Cardiac muscle cell (in vitro differentiated cells and primary cell): ENCODE results near the gene UROS. TPM values are rescaled to one million over a fixed set of nuclear protein-coding genes. Genes with fewer than 3 reads are reported as not detected.

Experiments
- DNase-seq, 2 donors: peaks; one replicate each; pipeline versions ENCODE4 v3.0.0 to v3.0.0-alpha.2; 2010 to 2017; ENCODE audit warnings: low read depth in 1 of 2, low spot score in 1 of 2
- H3K27ac ChIP-seq: fragments of 200-600 bp; sonication (generic); 2 replicates; pipeline ENCODE4 v1.5.1; 2016
- H3K27me3 ChIP-seq: fragments of 200-600 bp; sonication (generic); 2 replicates; pipeline ENCODE4 v1.6.0; 2016; ENCODE audit warnings: control low read depth
- H3K36me3 ChIP-seq: fragments of 200-600 bp; sonication (generic); 2 replicates; pipeline ENCODE4 v1.5.1; 2016; ENCODE audit warnings: control low read depth
- H3K4me1 ChIP-seq: fragments of 200-600 bp; sonication (generic); 2 replicates; pipeline ENCODE4 v1.8.1; 2017; ENCODE audit warnings: low read depth, mild to moderate bottlenecking, mixed run types
- H3K4me3 ChIP-seq: fragments of 200-600 bp; sonication (generic); 2 replicates; pipeline ENCODE4 v1.5.1; 2016; ENCODE audit warnings: mild to moderate bottlenecking
- H3K9me3 ChIP-seq: fragments of 200-600 bp; sonication (generic); 2 replicates; pipeline ENCODE4 v1.5.1; 2017; ENCODE audit warnings: low read depth, mild to moderate bottlenecking, control low read depth
- polyA plus RNA-seq: library from polyadenylated mRNA; unstranded; fragments of >200 nt; fragmentation: Nextera tagmentation; extraction: Ambion mirVana; gene quantifications from 2 replicates; pipeline ENCODE4 v1.2.1, GENCODE V29; 2016
- total RNA-seq: library from RNA; depleted of rRNA; stranded (reverse); fragments of >200 nt; gene quantifications from 2 replicates; pipeline ENCODE4 v1.2.3, GENCODE V29; 2016
- TF ChIP-seq, protein P1 (sequence below): IDR thresholded peaks from 2 replicates; pipeline ENCODE4 v1.5.1; 2012; ENCODE audit warnings: low read depth, mild to moderate bottlenecking, low read length

The UROS gene
- total and polyA plus RNA-seq, 2 experiments from 2014 or later: 88.4 to 211 TPM

DNA sequence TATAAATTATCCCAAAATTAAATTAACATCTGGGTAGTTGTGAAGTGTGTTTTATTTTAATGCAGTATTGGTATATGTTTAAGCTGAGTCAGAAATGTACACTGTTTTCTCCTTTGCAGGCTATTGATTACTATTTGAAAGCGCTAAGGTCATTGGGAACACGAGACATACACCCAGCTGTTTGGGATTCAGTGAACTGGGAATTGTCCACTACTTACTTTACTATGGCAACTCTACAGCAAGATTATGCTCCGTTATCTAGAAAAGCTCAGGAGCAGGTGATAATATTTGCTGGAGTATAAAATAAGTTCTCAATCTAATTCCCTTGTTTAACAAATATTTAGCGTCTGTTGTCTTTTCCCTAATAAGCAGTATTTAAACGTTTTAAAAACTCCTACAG, 75.6 kb downstream of the UROS start:
- Histone ChIP-seq H3K36me3 (peaks cover 74% of the 10 kb centered on the region), H3K27me3 (no peaks in the 10 kb centered on the region), H3K9me3 (no peaks in the 10 kb centered on the region), H3K4me3 (no peak overlapping the region), H3K4me1 (no peaks in the 10 kb centered on the region), H3K27ac (no peak overlapping the region)
- TF ChIP-seq, protein P1, sequence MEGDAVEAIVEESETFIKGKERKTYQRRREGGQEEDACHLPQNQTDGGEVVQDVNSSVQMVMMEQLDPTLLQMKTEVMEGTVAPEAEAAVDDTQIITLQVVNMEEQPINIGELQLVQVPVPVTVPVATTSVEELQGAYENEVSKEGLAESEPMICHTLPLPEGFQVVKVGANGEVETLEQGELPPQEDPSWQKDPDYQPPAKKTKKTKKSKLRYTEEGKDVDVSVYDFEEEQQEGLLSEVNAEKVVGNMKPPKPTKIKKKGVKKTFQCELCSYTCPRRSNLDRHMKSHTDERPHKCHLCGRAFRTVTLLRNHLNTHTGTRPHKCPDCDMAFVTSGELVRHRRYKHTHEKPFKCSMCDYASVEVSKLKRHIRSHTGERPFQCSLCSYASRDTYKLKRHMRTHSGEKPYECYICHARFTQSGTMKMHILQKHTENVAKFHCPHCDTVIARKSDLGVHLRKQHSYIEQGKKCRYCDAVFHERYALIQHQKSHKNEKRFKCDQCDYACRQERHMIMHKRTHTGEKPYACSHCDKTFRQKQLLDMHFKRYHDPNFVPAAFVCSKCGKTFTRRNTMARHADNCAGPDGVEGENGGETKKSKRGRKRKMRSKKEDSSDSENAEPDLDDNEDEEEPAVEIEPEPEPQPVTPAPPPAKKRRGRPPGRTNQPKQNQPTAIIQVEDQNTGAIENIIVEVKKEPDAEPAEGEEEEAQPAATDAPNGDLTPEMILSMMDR: no peak
- DNase-seq: no peak

DNA sequence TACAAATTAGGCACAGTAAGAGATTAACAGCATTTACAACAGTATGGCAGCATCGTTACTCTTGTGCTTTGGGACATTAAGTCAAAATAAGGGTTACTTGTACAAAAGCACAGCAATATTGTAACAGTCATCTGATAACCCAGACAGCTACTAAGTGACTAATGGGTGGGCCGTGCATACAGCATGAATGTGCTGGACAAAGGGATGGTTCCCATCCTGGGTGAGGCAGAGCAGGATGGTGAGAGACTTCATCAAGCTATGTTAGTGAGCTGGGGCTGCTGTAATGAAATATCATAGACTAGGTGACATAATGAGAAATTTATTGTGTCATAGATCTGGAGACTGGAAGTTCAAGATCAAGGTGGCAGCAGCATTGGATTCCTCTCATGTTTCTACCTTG, 78.1 kb downstream of the UROS start:
- Histone ChIP-seq H3K27ac (no peak overlapping the region), H3K4me1 (no peaks in the 10 kb centered on the region), H3K36me3 (peaks cover 87% of the 10 kb centered on the region)

DNA sequence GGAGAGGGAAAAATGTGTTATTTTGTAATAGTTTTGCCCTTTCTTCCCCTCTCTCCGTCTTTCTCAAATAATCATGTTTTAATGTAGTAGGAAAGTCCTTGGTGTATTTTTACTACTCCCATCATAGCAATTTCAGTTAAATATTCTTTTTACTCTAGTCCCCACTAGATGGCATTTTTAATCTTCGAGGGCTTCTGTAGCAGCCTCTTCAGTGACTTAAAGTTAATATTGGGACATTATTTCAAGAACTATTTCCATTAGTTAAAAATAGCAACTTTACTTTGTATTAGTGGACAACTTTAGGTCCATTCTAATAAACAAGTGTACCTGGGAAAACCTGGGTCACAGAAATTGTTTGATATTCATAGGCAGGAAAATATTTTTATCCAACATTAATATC, 80.6 kb downstream of the UROS start:
- peak in 1 of 2 donors; percentile 3 for DNase-seq
- Histone ChIP-seq H3K9me3 (no peaks in the 10 kb centered on the region), H3K36me3 (peaks cover 93% of the 10 kb centered on the region), H3K4me3 (no peak overlapping the region), H3K4me1 (no peaks in the 10 kb centered on the region), H3K27ac (no peak overlapping the region), H3K27me3 (no peaks in the 10 kb centered on the region)
- TF ChIP-seq, protein P1: no peak

More for the DNA sequence above, 78.1 kb downstream of the UROS start:
- DNase-seq: no peak
- no peaks in the 10 kb centered on the region for H3K9me3 ChIP-seq
- H3K4me3 ChIP-seq: no peak overlapping the region
- TF ChIP-seq, protein P1: no peak
- no peaks in the 10 kb centered on the region for H3K27me3 ChIP-seq

DNA sequence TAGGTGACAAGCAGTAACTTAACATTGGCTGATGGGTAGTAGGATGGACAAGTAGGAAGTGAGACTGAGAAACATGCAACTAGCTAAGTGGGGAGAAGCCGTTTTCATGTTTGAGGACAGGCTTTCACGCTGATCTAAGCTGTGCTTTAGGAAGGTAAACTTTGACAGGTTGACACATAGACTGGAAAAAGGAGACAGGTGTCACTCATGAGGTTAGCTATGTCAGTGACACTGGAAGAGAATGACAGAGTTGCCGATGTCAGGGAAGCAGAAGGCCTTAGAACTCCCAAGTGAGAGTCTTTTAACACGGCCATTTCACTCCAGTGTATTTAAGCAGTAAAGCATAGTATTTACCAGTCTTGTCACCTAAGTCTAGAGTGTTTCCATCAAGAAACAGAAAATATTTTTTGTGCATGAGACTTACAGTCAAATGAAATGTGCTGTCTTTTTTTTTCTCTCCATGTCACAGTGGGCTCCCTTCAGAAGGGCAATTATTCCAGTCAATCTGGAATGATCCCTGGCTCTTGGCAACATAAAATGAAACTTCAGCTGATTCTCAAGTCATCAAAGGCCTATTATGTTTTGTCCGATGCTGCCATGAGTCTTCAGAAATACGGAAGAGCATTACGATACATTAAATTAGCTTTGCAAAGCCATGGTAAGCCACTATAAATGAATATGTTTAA, 82.9 kb downstream of the UROS start:
- peaks cover 94% of the 10 kb centered on the region for H3K36me3 ChIP-seq
- DNase-seq: no peak

More for the DNA sequence above, 82.9 kb downstream of the UROS start:
- TF ChIP-seq, protein P1: no peak
- Histone ChIP-seq H3K9me3 (no peaks in the 10 kb centered on the region), H3K27me3 (no peaks in the 10 kb centered on the region), H3K4me3 (no peak overlapping the region), H3K27ac (no peak overlapping the region), H3K4me1 (no peaks in the 10 kb centered on the region)

Other genes starting within 250 kb of the UROS start
- not detected in 2 replicates for gene TEX36, start 140.1 kb downstream of the UROS start, total RNA-seq
- gene TEX36, start 140.1 kb downstream of the UROS start, polyA plus RNA-seq: not detected in 2 replicates
- 16.8 and 23.8 TPM in 2 replicates for gene EDRF1, start 103.5 kb downstream of the UROS start, total RNA-seq
- 10.4 and 23.1 TPM in 2 replicates for gene EDRF1, start 103.5 kb downstream of the UROS start, polyA plus RNA-seq
- 0.32 TPM in 1 of 2 replicates, not detected in the other for gene MMP21, start 47.4 kb downstream of the UROS start, total RNA-seq
- not detected in 2 replicates for gene MMP21, start 47.4 kb downstream of the UROS start, polyA plus RNA-seq
- 34.2 and 44.6 TPM in 2 replicates for gene BCCIP, start 288 bp upstream of the UROS start, total RNA-seq
- 80.2 and 93.9 TPM in 2 replicates for gene BCCIP, start 288 bp upstream of the UROS start, polyA plus RNA-seq
- 62.5 and 66.7 TPM in 2 replicates for gene DHX32, start 58.0 kb upstream of the UROS start, total RNA-seq
- gene DHX32, start 58.0 kb upstream of the UROS start, polyA plus RNA-seq: 48.8 and 61.0 TPM in 2 replicates
- gene FANK1, start 73.3 kb upstream of the UROS start, total RNA-seq: 7.5 and 19.2 TPM in 2 replicates
- 11.4 and 11.5 TPM in 2 replicates for gene FANK1, start 73.3 kb upstream of the UROS start, polyA plus RNA-seq